ENCODE measurements around the gene UNC79.

UNC79 gene

DNA sequence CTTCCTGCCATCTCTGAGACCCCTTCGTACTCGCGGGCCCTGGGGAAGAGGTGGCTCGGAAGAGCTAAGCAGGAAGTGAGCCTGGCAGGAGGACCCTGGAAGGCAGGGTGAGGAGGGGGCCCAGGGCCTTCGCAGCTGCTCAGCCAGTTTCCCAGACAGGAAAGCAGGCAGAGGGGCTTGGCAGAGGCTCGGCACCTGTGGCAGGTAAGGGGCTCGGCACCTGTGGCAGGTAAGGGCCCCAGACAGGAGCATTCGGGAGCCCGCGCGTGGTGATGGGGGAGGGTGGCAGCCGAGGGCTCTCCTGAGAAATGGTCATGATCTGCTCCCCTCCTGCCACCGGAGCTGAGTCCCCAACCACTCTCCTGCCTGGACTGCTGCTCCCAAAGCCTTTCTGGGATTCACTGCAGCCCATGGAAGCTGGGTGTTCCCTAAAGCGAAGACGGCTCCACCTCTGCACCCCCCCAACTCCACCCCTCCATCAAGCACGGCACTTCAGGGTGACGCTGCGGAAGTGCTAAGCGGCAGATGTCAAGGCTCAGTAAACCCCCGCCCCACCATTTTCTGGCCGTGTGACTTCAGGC is 294.4 kb downstream of the UNC79 start:
- Histone ChIP-seq H3K36me3 (ENCODE audit: low read length) (no peaks in the 10 kb centered on the region), H3K4me3 (ENCODE audit: insufficient read depth, low read length, poor library complexity, severe bottlenecking) (no peak overlapping the region), H2AFZ (ENCODE audit: low read depth, low read length, severe bottlenecking) (no peak overlapping the region), H3K27me3 (ENCODE audit: low read length) (no peaks in the 10 kb centered on the region), H4K20me1 (ENCODE audit: low read depth, low read length) (no peaks in the 10 kb centered on the region), H3K9me3 (ENCODE audit: insufficient read depth, low read length) (no peaks in the 10 kb centered on the region), H3K9ac (ENCODE audit: low read length) (no peak overlapping the region), H3K79me2 (ENCODE audit: insufficient read depth, low read length) (no peaks in the 10 kb centered on the region), H3K27ac (ENCODE audit: low read depth, low read length) (no peak overlapping the region), H3K9me2 (replicated peaks; ENCODE audit: insufficient read depth, low read length) (no peaks in the 10 kb centered on the region), H3F3A (ENCODE audit: insufficient read depth) (no peaks in the 10 kb centered on the region), H3K4me2 (ENCODE audit: low read depth, low read length, poor library complexity, severe bottlenecking) (no peak overlapping the region)
- TF ChIP-seq EZH2phosphoT487 (conservative IDR thresholded peaks at IDR 0.05; ENCODE audit: low read length) (no peak), CTCF (IDR thresholded peaks at IDR 0.05; ENCODE audit: insufficient read depth, low read length, poor library complexity, severe bottlenecking) (no peak)

GRCh38 chr14:93725993-93726392 is 295.3 kb downstream of the UNC79 start:
- no peaks in the 10 kb centered on the region for H3K27me3 ChIP-seq (ENCODE audit: low read length)

GRCh38 chr14:93727039-93727740 is 296.5 kb downstream of the UNC79 start:
- Histone ChIP-seq H3K4me3 (ENCODE audit: insufficient read depth, low read length, poor library complexity, severe bottlenecking) (no peak overlapping the region), H4K20me1 (ENCODE audit: low read depth, low read length) (no peaks in the 10 kb centered on the region), H3K9ac (ENCODE audit: low read length) (no peak overlapping the region), H3K4me2 (ENCODE audit: low read depth, low read length, poor library complexity, severe bottlenecking) (no peak overlapping the region), H3K36me3 (ENCODE audit: low read length) (no peaks in the 10 kb centered on the region), H3K27ac (ENCODE audit: low read depth, low read length) (no peak overlapping the region), H3F3A (ENCODE audit: insufficient read depth) (no peaks in the 10 kb centered on the region), H3K27me3 (ENCODE audit: low read length) (no peaks in the 10 kb centered on the region), H3K9me2 (replicated peaks; ENCODE audit: insufficient read depth, low read length) (no peaks in the 10 kb centered on the region), H2AFZ (ENCODE audit: low read depth, low read length, severe bottlenecking) (no peak overlapping the region), H3K79me2 (ENCODE audit: insufficient read depth, low read length) (no peaks in the 10 kb centered on the region), H3K9me3 (ENCODE audit: insufficient read depth, low read length) (no peaks in the 10 kb centered on the region)
- TF ChIP-seq CTCF (IDR thresholded peaks at IDR 0.05; ENCODE audit: insufficient read depth, low read length, poor library complexity, severe bottlenecking) (no peak), EZH2phosphoT487 (conservative IDR thresholded peaks at IDR 0.05; ENCODE audit: low read length) (no peak)

More at GRCh38 chr14:93725993-93726392, 295.3 kb downstream of the UNC79 start:
- Histone ChIP-seq H3K79me2 (ENCODE audit: insufficient read depth, low read length) (no peaks in the 10 kb centered on the region), H3K27ac (ENCODE audit: low read depth, low read length) (no peak overlapping the region), H2AFZ (ENCODE audit: low read depth, low read length, severe bottlenecking) (no peak overlapping the region), H3K36me3 (ENCODE audit: low read length) (no peaks in the 10 kb centered on the region), H4K20me1 (ENCODE audit: low read depth, low read length) (no peaks in the 10 kb centered on the region), H3K4me3 (ENCODE audit: insufficient read depth, low read length, poor library complexity, severe bottlenecking) (no peak overlapping the region), H3F3A (ENCODE audit: insufficient read depth) (no peaks in the 10 kb centered on the region), H3K9ac (ENCODE audit: low read length) (no peak overlapping the region), H3K9me2 (replicated peaks; ENCODE audit: insufficient read depth, low read length) (no peaks in the 10 kb centered on the region), H3K4me2 (ENCODE audit: low read depth, low read length, poor library complexity, severe bottlenecking) (no peak overlapping the region), H3K9me3 (ENCODE audit: insufficient read depth, low read length) (no peaks in the 10 kb centered on the region)
- TF ChIP-seq EZH2phosphoT487 (conservative IDR thresholded peaks at IDR 0.05; ENCODE audit: low read length), result no peak
- TF ChIP-seq CTCF (IDR thresholded peaks at IDR 0.05; ENCODE audit: insufficient read depth, low read length, poor library complexity, severe bottlenecking), result no peak
